ENCODE results near the gene CPNE1. TPM values are rescaled to one million over a fixed set of nuclear protein-coding genes. Genes with fewer than 3 reads are reported as not detected.
"Not testable (repeated sequence)": the region's sequence is repeated elsewhere in the genome, so short reads cannot be mapped to it uniquely, and the experiment has no call there.

The CPNE1 gene
- total RNA-seq, 1 experiment from 2014 or later, result 155 TPM

- Histone ChIP-seq H3K27me3 (ENCODE audit: insufficient read depth, low read length) (no peaks in the 10 kb centered on the region), H2BK15ac (ENCODE audit: low read depth, low read length) (no peak overlapping the region), H3T11ph (ENCODE audit: low read length) (no peak overlapping the region), H3K56ac (ENCODE audit: insufficient read length, low read depth, low read length) (no peak overlapping the region), H3K23me2 (ENCODE audit: insufficient read length, low read depth, low read length, poor library complexity, severe bottlenecking) (no peaks in the 10 kb centered on the region), H4K5ac (ENCODE audit: insufficient read length, low read depth, low read length) (no peak overlapping the region), H3K4me2 (ENCODE audit: insufficient read depth, insufficient read length, low read length) (no peak overlapping the region), H2BK20ac (ENCODE audit: low read depth, low read length, poor library complexity, severe bottlenecking) (no peak overlapping the region), H3K9me3 (ENCODE audit: control insufficient read depth, low read depth, low read length) (no peaks in the 10 kb centered on the region), H4K8ac (replicated peaks; ENCODE audit: insufficient read length, low read depth, low read length) (no peak overlapping the region), H3K14ac (ENCODE audit: insufficient read depth, low read length) (no peak overlapping the region), H4K20me1 (ENCODE audit: control insufficient read depth, insufficient read depth, insufficient read length) (no peaks in the 10 kb centered on the region), H3K4ac (ENCODE audit: low read depth, low read length) (no peak overlapping the region), H3K4me1 (ENCODE audit: insufficient read depth, low read length) (no peaks in the 10 kb centered on the region), H2AFZ (ENCODE audit: low read length) (no peak overlapping the region), H3K27ac (ENCODE audit: insufficient read length, low read depth, low read length) (no peak overlapping the region), H4K91ac (ENCODE audit: insufficient read length, low read depth, low read length) (no peak overlapping the region), H2AK5ac (ENCODE audit: insufficient read length, low read length) (no peak overlapping the region), H3K18ac (ENCODE audit: insufficient read length, low read depth, low read length) (no peak overlapping the region), H3K9ac (ENCODE audit: extremely low read depth, insufficient read length, low read length) (no peak overlapping the region), H3K79me2 (ENCODE audit: insufficient read depth, low read length) (no peaks in the 10 kb centered on the region), H2BK120ac (ENCODE audit: low read depth, low read length, poor library complexity, severe bottlenecking) (no peak overlapping the region), H3K79me1 (ENCODE audit: insufficient read depth, low read depth, low read length, poor library complexity, severe bottlenecking) (no peaks in the 10 kb centered on the region), H2BK5ac (ENCODE audit: insufficient read length, low read length) (no peak overlapping the region), H3K23ac (ENCODE audit: insufficient read length, low read depth, low read length) (no peak overlapping the region), H2BK12ac (ENCODE audit: insufficient read length, low read depth, low read length) (no peak overlapping the region)
- Mint-ChIP-seq H3K4me1 (peaks cover 3 to 7% of the 10 kb centered on the region in 2 experiments), H3K36me3 (ENCODE audit: insufficient read depth in 1 of 3, low read depth in 3 of 3) (peaks cover 51 to 91% (median 90%) of the 10 kb centered on the region in 3 experiments; a peak in 6 of 7 replicates), H3K9me3 (no peaks in the 10 kb centered on the region), H3K27me3 (ENCODE audit: low read depth) (no peaks in the 10 kb centered on the region), H3K4me3 (no peak overlapping the region), H3K27ac (no peak overlapping the region; a peak in 1 of 7 replicates)
- TF ChIP-seq CTCF (conservative IDR thresholded peaks at IDR 0.05), result no peak
- DNase-seq, result no peak
- WGBS (ENCODE audit: extremely low coverage, insufficient read length, low lambda C conversion rate), result no CpG with 5 or more reads among the region's 1 CpG
These were observed 43.8 kb upstream of the CPNE1 start for GRCh38 chr20:35708502-35708901.

GRCh38 chr20:35706591-35707529, 42.2 kb upstream of the CPNE1 start:
- not testable (repeated sequence) for H3K18ac ChIP-seq (ENCODE audit: insufficient read length, low read depth, low read length); H3K9me3 Mint-ChIP-seq; H3K4ac ChIP-seq (ENCODE audit: low read depth, low read length); H4K20me1 ChIP-seq (ENCODE audit: control insufficient read depth, insufficient read depth, insufficient read length); H3T11ph ChIP-seq (ENCODE audit: low read length); H3K4me1 Mint-ChIP-seq; H3K56ac ChIP-seq (ENCODE audit: insufficient read length, low read depth, low read length); DNase-seq; H2BK20ac ChIP-seq (ENCODE audit: low read depth, low read length, poor library complexity, severe bottlenecking); H4K91ac ChIP-seq (ENCODE audit: insufficient read length, low read depth, low read length); H3K27ac ChIP-seq (ENCODE audit: insufficient read length, low read depth, low read length); H3K79me2 ChIP-seq (ENCODE audit: insufficient read depth, low read length); H3K27me3 Mint-ChIP-seq (ENCODE audit: low read depth); H3K9ac ChIP-seq (ENCODE audit: extremely low read depth, insufficient read length, low read length); H3K4me2 ChIP-seq (ENCODE audit: insufficient read depth, insufficient read length, low read length); H4K5ac ChIP-seq (ENCODE audit: insufficient read length, low read depth, low read length); H3K9me3 ChIP-seq (ENCODE audit: control insufficient read depth, low read depth, low read length); H2AFZ ChIP-seq (ENCODE audit: low read length); H2BK5ac ChIP-seq (ENCODE audit: insufficient read length, low read length); H2BK120ac ChIP-seq (ENCODE audit: low read depth, low read length, poor library complexity, severe bottlenecking); H3K4me3 Mint-ChIP-seq; H3K27me3 ChIP-seq (ENCODE audit: insufficient read depth, low read length); H3K14ac ChIP-seq (ENCODE audit: insufficient read depth, low read length); H2BK12ac ChIP-seq (ENCODE audit: insufficient read length, low read depth, low read length); H3K79me1 ChIP-seq (ENCODE audit: insufficient read depth, low read depth, low read length, poor library complexity, severe bottlenecking); H3K4me1 ChIP-seq (ENCODE audit: insufficient read depth, low read length); H4K8ac ChIP-seq (replicated peaks; ENCODE audit: insufficient read length, low read depth, low read length); H2AK5ac ChIP-seq (ENCODE audit: insufficient read length, low read length); H2BK15ac ChIP-seq (ENCODE audit: low read depth, low read length); H3K23ac ChIP-seq (ENCODE audit: insufficient read length, low read depth, low read length); H3K23me2 ChIP-seq (ENCODE audit: insufficient read length, low read depth, low read length, poor library complexity, severe bottlenecking)
- no CpG with 5 or more reads among the region's 17 CpGs for WGBS (ENCODE audit: extremely low coverage, insufficient read length, low lambda C conversion rate)
- Mint-ChIP-seq H3K27ac (0 out of 7 replicates have a peak overlapping the region, but pooled peaks of 1 of the 3 experiments have one; percentile 65), H3K36me3 (ENCODE audit: insufficient read depth in 1 of 3, low read depth in 3 of 3) (peaks cover 42 to 93% (median 81%) of the 10 kb centered on the region in 3 experiments; a peak in 6 of 7 replicates)

All from H9 (cell line).